ENCODE results near the gene CSAD. TPM values are rescaled to one million over a fixed set of nuclear protein-coding genes. Genes with fewer than 3 reads are reported as not detected.

Gene CSAD
- total and polyA plus RNA-seq, 2 experiments from 2014 or later = 3.2 to 7.1 TPM

- peaks cover 71% of the 10 kb centered on the region for H3K36me3 Mint-ChIP-seq (ENCODE audit: low read depth)
- Histone ChIP-seq H3K27ac (ENCODE audit: low read depth) (no peak overlapping the region), H3K4me1 (ENCODE audit: insufficient read depth) (peaks cover 19% of the 10 kb centered on the region), H3K4me2 (no peak overlapping the region), H3K4me3 (no peak overlapping the region), H3K9me2 (ENCODE audit: insufficient read depth) (no peaks in the 10 kb centered on the region), H3K36me3 (ENCODE audit: insufficient read depth) (peaks cover 18% of the 10 kb centered on the region), H3F3A (replicated peaks; ENCODE audit: low read depth) (peaks cover 15% of the 10 kb centered on the region), H3K27me3 (ENCODE audit: insufficient read depth) (peaks cover under 1% of the 10 kb centered on the region), H4K20me1 (replicated peaks; ENCODE audit: insufficient read depth) (peaks cover 30% of the 10 kb centered on the region), H2AFZ (no peak overlapping the region), H3K79me2 (replicated peaks; ENCODE audit: insufficient read depth) (peaks cover 17% of the 10 kb centered on the region)
- H3K4me3 Mint-ChIP-seq = no peak overlapping the region
- TF ChIP-seq REST (IDR thresholded peaks at IDR 0.05; ENCODE audit: unreplicated experiment) (no peak), JUNB (IDR thresholded peaks at IDR 0.05; ENCODE audit: unreplicated experiment) (no peak), POLR2AphosphoS5 (IDR thresholded peaks at IDR 0.05; ENCODE audit: low read depth) (no peak), STAT1 (IDR thresholded peaks at IDR 0.05; ENCODE audit: unreplicated experiment) (no peak), ZNF462 (CRISPR knock-in tag; IDR thresholded peaks at IDR 0.05) (no peak), CTCF (conservative IDR thresholded peaks at IDR 0.05; ENCODE audit: low read depth in 2 of 2) (no peak), EZH2 (IDR thresholded peaks at IDR 0.05; ENCODE audit: low read depth, unreplicated experiment) (no peak), EZH2phosphoT487 (IDR thresholded peaks at IDR 0.05; ENCODE audit: unreplicated experiment) (no peak), ZNF331 (CRISPR knock-in tag; IDR thresholded peaks at IDR 0.05; ENCODE audit: low read depth) (no peak), ETS1 (IDR thresholded peaks at IDR 0.05) (no peak), NANOG (IDR thresholded peaks at IDR 0.05; ENCODE audit: borderline replicate concordance) (no peak), CREB1 (CRISPR knock-in tag; IDR thresholded peaks at IDR 0.05; ENCODE audit: low read depth) (no peak), ZNF114 (CRISPR knock-in tag; IDR thresholded peaks at IDR 0.05) (no peak)
- peaks cover 15% of the 10 kb centered on the region for H3K27me3 Mint-ChIP-seq (ENCODE audit: insufficient read depth, low read depth, poor library complexity)
- no peaks in the 10 kb centered on the region for H3K9me3 Mint-ChIP-seq
- DNase-seq (ENCODE audit: low spot score) (no peak), ATAC-seq (no peak)
- peaks cover 38% of the 10 kb centered on the region for H3K4me1 Mint-ChIP-seq
- H3K27ac Mint-ChIP-seq = no peak overlapping the region
These were observed 4.1 kb upstream of the CSAD start for GRCh38 chr12:53184828-53185227.
